Panc1 (cell line): ENCODE results near the gene ARL15.

Source experiments
- SIN3A ChIP-seq: IDR thresholded peaks from 2 replicates; pipeline ENCODE4 v1.6.1; 2012; ENCODE audit warnings: low read depth, mild to moderate bottlenecking, low read length, moderate library complexity, borderline replicate concordance; ENCODE audit not compliant: insufficient read depth
- TCF7L2 ChIP-seq: IDR thresholded peaks from 2 replicates; pipeline ENCODE4 v1.6.1; 2011; ENCODE audit warnings: mild to moderate bottlenecking, low read depth, low read length, inconsistent platforms
- TF ChIP-seq, protein P1 (sequence below): fragments of 450-650 bp; IDR thresholded peaks from 2 replicates; pipeline ENCODE4 v1.5.1; 2017; ENCODE audit warnings: mild to moderate bottlenecking

DNA sequence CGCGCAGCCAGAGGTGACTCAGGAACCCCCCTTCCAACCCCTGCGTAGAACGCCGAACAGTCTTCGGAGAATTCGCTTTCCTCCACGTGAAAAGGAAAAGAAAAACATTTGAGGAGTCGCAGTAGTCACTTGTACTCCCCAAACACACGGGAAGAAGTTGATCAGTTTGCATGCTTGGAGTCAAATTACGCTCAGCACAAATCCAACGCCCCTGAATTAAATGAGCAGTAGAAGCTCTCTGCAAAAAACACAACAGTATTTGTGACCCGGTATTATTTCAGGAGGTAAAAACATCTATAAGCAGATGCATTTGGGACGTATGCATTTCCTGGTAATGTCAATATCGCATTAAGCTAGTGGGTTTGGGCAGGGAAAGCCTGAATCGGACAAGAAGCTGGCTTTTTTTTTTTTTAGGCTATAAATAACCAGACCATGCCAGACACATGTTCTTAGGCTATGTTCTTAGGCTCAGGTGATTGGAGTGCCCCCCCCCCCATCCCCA lies 854 bp upstream of the ARL15 start:
- TF ChIP-seq, protein P1, sequence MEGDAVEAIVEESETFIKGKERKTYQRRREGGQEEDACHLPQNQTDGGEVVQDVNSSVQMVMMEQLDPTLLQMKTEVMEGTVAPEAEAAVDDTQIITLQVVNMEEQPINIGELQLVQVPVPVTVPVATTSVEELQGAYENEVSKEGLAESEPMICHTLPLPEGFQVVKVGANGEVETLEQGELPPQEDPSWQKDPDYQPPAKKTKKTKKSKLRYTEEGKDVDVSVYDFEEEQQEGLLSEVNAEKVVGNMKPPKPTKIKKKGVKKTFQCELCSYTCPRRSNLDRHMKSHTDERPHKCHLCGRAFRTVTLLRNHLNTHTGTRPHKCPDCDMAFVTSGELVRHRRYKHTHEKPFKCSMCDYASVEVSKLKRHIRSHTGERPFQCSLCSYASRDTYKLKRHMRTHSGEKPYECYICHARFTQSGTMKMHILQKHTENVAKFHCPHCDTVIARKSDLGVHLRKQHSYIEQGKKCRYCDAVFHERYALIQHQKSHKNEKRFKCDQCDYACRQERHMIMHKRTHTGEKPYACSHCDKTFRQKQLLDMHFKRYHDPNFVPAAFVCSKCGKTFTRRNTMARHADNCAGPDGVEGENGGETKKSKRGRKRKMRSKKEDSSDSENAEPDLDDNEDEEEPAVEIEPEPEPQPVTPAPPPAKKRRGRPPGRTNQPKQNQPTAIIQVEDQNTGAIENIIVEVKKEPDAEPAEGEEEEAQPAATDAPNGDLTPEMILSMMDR, result no peak
- TF ChIP-seq SIN3A (no peak), TCF7L2 (no peak)
